Measurements from ENCODE around the gene DTWD1. TPM values are rescaled to one million over a fixed set of nuclear protein-coding genes. Genes with fewer than 3 reads are reported as not detected.

The DTWD1 gene
- total RNA-seq, 1 donor from 2014 or later = 13.3 TPM

DNA sequence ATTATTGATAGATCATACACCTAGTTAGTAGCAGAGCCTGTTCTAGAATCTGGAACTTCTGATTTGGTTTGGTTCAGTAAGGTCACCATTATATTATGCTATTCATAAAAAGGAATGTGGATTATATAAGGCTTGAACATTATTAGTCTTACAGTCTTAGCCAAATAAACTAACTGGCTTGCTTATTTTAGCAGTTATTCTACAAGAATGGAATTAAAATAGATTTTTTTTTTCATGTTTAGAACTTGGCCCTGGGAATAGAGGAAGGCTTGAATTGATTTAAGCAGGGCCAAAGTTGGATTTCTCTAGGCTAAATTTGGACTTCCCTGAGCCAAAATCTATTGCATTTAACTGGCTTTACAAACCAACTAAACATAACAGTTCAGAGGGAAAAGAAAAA lies 24.4 kb downstream of the DTWD1 start:
- TF ChIP-seq POLR2A (IDR thresholded peaks at IDR 0.05) (no peak), POLR2AphosphoS5 (IDR thresholded peaks at IDR 0.05; ENCODE audit: insufficient read depth in 1 of 2, low read depth in 1 of 2) (no peak)
- TF ChIP-seq, protein P1, sequence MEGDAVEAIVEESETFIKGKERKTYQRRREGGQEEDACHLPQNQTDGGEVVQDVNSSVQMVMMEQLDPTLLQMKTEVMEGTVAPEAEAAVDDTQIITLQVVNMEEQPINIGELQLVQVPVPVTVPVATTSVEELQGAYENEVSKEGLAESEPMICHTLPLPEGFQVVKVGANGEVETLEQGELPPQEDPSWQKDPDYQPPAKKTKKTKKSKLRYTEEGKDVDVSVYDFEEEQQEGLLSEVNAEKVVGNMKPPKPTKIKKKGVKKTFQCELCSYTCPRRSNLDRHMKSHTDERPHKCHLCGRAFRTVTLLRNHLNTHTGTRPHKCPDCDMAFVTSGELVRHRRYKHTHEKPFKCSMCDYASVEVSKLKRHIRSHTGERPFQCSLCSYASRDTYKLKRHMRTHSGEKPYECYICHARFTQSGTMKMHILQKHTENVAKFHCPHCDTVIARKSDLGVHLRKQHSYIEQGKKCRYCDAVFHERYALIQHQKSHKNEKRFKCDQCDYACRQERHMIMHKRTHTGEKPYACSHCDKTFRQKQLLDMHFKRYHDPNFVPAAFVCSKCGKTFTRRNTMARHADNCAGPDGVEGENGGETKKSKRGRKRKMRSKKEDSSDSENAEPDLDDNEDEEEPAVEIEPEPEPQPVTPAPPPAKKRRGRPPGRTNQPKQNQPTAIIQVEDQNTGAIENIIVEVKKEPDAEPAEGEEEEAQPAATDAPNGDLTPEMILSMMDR (IDR thresholded peaks at IDR 0.05) = no peak
- Histone ChIP-seq H3K36me3 (no peaks in the 10 kb centered on the region), H3K4me1 (peaks cover 16% of the 10 kb centered on the region), H3K9me3 (no peaks in the 10 kb centered on the region), H3K4me3 (no peak overlapping the region), H3K27ac (peak overlapping the region; percentile 43), H3K27me3 (no peaks in the 10 kb centered on the region)
- intact Hi-C loops (cut with DNase I) = no loop called here
- no peak for DNase-seq (ENCODE audit: extremely low spot score in 2 of 2)

DNA sequence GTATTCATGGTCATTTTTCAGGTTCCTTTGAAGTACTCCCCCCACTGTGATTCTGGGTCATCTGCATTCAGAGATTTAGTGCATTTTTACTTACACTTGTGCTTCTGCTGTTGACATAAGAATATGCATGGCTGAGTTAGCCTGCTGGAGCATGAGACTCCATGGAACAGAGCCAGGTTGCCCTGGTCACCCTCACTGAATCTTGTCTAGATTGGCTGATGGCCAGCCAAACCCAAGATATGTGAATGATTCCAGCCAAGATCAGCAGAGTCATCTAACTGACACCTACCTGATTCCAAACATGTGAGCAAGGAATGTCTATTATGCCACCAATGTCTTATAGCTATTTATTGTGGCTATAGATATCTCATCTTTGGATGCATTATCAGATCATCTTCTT lies 25.1 kb downstream of the DTWD1 start:
- H3K4me3 ChIP-seq = no peak overlapping the region
- no peaks in the 10 kb centered on the region for H3K36me3 ChIP-seq
- peaks cover 16% of the 10 kb centered on the region for H3K4me1 ChIP-seq
- intact Hi-C loops (cut with DNase I) = no loop called here
- no peak for DNase-seq (ENCODE audit: extremely low spot score in 2 of 2)
- no peaks in the 10 kb centered on the region for H3K27me3 ChIP-seq
- peak overlapping the region; percentile 43 for H3K27ac ChIP-seq
- no peaks in the 10 kb centered on the region for H3K9me3 ChIP-seq
- TF ChIP-seq POLR2A (IDR thresholded peaks at IDR 0.05) (no peak), POLR2AphosphoS5 (IDR thresholded peaks at IDR 0.05; ENCODE audit: insufficient read depth in 1 of 2, low read depth in 1 of 2) (no peak)
- TF ChIP-seq, protein P1 (IDR thresholded peaks at IDR 0.05) = no peak

DNA sequence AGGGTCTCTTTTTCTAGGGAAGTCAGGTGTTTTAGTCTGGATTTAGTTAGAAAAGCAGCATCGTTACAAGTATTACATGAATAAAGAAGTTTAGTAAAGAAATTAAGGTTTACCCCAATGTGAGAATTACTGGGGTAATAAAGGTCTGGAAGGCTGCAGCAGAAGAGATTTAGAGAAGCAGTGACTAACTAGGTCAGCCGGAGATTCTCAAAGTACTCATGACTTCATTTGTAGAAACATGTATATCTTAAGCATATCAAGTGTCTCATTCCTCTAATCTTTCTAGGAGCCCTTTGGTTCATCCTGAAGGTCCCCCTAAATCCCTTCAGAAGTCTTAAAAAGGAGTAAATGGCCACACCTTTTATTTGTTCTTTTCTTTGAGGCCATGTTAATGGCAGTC lies 26.0 kb downstream of the DTWD1 start:
- intact Hi-C loops (cut with DNase I) = no loop called here
- TF ChIP-seq POLR2AphosphoS5 (IDR thresholded peaks at IDR 0.05; ENCODE audit: insufficient read depth in 1 of 2, low read depth in 1 of 2) (no peak), POLR2A (IDR thresholded peaks at IDR 0.05) (no peak)
- TF ChIP-seq, protein P1 (IDR thresholded peaks at IDR 0.05) = no peak
- Histone ChIP-seq H3K4me1 (peaks cover 16% of the 10 kb centered on the region), H3K4me3 (no peak overlapping the region), H3K27me3 (no peaks in the 10 kb centered on the region), H3K36me3 (no peaks in the 10 kb centered on the region), H3K9me3 (no peaks in the 10 kb centered on the region), H3K27ac (peak overlapping the region; percentile 13)
- no peak for DNase-seq (ENCODE audit: extremely low spot score in 2 of 2)

DNA sequence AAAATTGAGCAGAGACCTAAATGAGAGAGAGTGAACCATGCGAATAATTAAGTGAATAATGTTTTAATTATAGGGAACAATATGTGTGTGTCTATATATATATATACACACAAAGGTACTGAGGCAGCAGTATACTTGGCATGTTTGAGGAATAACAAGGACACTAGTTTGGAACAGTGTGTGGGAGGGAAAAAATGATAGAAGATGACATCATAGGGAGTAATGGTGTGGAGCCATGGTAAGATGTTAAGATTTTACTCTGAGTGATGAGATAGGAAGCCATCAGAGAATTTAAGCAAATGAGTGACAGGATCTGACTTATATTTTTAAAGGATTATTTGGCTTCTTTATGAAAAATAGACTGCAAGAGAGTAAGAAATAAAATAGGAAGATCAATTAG lies 29.1 kb downstream of the DTWD1 start:
- TF ChIP-seq POLR2A (IDR thresholded peaks at IDR 0.05) (no peak), POLR2AphosphoS5 (IDR thresholded peaks at IDR 0.05; ENCODE audit: insufficient read depth in 1 of 2, low read depth in 1 of 2) (no peak)
- TF ChIP-seq, protein P1 (IDR thresholded peaks at IDR 0.05) = no peak
- Histone ChIP-seq H3K9me3 (peaks cover 2% of the 10 kb centered on the region), H3K27ac (no peak overlapping the region), H3K4me1 (peaks cover 8% of the 10 kb centered on the region), H3K4me3 (no peak overlapping the region), H3K27me3 (no peaks in the 10 kb centered on the region), H3K36me3 (no peaks in the 10 kb centered on the region)
- intact Hi-C loops (cut with DNase I) = no loop called here
- no peak for DNase-seq (ENCODE audit: extremely low spot score in 2 of 2)

DNA sequence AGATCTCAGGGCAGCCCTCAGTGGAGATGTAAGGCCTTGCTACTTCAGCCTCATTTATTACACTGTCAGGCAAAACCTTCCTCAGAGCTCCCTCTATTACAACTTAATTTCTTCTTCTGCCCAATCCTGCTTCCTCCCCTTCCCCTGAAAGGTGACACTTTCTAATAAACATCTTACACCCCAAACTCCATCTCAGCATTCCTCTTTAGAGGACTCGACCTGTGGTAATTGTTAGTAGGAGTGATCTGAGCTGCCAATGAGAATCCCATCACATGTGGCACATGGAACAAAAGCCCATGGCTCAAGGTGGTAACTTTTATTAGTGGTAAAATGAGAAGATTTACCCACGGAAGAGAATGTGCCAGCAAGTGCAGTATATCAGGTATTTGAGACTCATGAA lies 29.8 kb downstream of the DTWD1 start:
- Histone ChIP-seq H3K4me3 (no peak overlapping the region), H3K27me3 (no peaks in the 10 kb centered on the region), H3K36me3 (no peaks in the 10 kb centered on the region), H3K9me3 (peaks cover 2% of the 10 kb centered on the region), H3K4me1 (peaks cover 7% of the 10 kb centered on the region), H3K27ac (no peak overlapping the region)
- DNase-seq (ENCODE audit: extremely low spot score in 2 of 2) = no peak
- TF ChIP-seq POLR2AphosphoS5 (IDR thresholded peaks at IDR 0.05; ENCODE audit: insufficient read depth in 1 of 2, low read depth in 1 of 2) (no peak), POLR2A (IDR thresholded peaks at IDR 0.05) (no peak)
- TF ChIP-seq, protein P1 (IDR thresholded peaks at IDR 0.05) = no peak
- intact Hi-C loops (cut with DNase I) = no loop called here
